Osteocyte (in vitro differentiated cells): ENCODE measurements around the gene COMMD3. TPM values are rescaled to one million over a fixed set of nuclear protein-coding genes. Genes with fewer than 3 reads are reported as not detected.
A peak's percentile ranks its signal among the peaks of the same experiment; 100 is the strongest.

Experiments used
- DNase-seq: peaks from one replicate; pipeline ENCODE4 v3.0.0; 2021; ENCODE audit warnings: mixed read lengths; ENCODE audit not compliant: unreplicated experiment; ENCODE audit errors: extremely low spot score
- H3K27ac Mint-ChIP-seq: one replicate; pipeline ENCODE4 v1.8.0; 2021; ENCODE audit warnings: mild to moderate bottlenecking, mixed read lengths; ENCODE audit not compliant: unreplicated experiment
- H3K27me3 Mint-ChIP-seq: one replicate; pipeline ENCODE4 v1.8.0; 2021; ENCODE audit warnings: mixed read lengths; ENCODE audit not compliant: unreplicated experiment
- H3K36me3 Mint-ChIP-seq: one replicate; pipeline ENCODE4 v1.8.0; 2021; ENCODE audit warnings: mixed read lengths; ENCODE audit not compliant: unreplicated experiment
- H3K4me1 Mint-ChIP-seq: one replicate; pipeline ENCODE4 v1.8.0; 2021; ENCODE audit warnings: mixed read lengths; ENCODE audit not compliant: unreplicated experiment
- H3K4me3 Mint-ChIP-seq: one replicate; pipeline ENCODE4 v1.8.0; 2021; ENCODE audit warnings: mild to moderate bottlenecking, moderate library complexity, mixed read lengths; ENCODE audit not compliant: unreplicated experiment
- H3K9me3 Mint-ChIP-seq: one replicate; pipeline ENCODE4 v1.8.0; 2021; ENCODE audit warnings: mixed read lengths; ENCODE audit not compliant: unreplicated experiment
- CTCF ChIP-seq: fragments of 200-600 bp; sonication (generic); IDR thresholded peaks from 2 replicates; pipeline ENCODE4 v1.5.0; 2021; ENCODE audit warnings: antibody characterized with exemption, mild to moderate bottlenecking, moderate library complexity
- long read RNA-seq: library from polyadenylated mRNA; unstranded; transcript quantifications from one replicate; pipeline ENCODE4 v2.0.0, GENCODE V29; 2021
- total RNA-seq: library from RNA; stranded (reverse); gene quantifications from 2 replicates; pipeline ENCODE4 v1.2.1, GENCODE V29; 2021

Gene COMMD3
- 69.1 and 69.6 TPM in 2 replicates for total RNA-seq
- long read RNA-seq, transcript COMMD3-205 (5 exons, 1,407 nt): minor isoform, 6 of 113 reads
- long read RNA-seq, transcript COMMD3-201 (8 exons, 1,342 nt): major isoform, 61 of 113 reads
- long read RNA-seq, transcript COMMD3-206 (4 exons, 1,344 nt): minor isoform, 7 of 113 reads
- long read RNA-seq, partial matches to known transcripts: 11 of 113 reads
- long read RNA-seq, other reads (novel, unspliced or antisense): 21 of 113 reads

DNA sequence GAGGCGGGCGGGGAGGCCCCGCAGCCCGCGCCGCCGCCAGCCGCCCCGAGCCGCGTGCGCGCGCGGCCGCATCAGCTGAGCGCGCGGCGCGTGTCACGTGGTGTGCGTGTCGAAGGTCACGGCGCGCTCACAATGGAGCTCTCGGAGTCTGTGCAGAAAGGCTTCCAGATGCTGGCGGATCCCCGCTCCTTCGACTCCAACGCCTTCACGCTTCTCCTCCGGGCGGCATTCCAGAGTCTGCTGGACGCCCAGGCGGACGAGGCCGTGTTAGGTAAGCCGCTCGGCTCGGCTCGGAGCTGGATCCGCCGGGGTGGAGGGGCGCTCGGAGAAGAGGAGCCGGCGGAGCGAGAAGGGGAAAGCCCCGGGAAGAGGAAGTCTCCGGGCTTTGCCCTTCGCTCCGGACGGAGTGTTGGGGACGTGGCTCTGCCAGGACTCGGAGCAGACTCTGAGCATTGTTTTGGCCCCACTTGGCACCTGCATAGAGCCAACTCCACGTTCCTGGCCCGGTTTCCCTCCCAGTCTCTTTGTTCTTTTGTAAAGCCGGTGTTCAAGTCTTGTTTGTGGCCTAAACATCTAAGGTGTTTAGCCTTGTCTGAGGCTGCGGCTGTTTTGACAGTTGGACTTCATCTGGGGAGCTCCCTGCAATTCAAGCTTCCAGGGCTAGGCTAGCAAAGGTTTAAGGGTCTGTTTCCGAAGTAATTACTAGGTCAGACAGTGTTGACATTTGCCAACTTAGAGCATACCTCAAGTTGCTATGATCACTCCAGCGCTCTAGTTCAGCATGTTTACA is at the start of gene COMMD3:
COMMD3 (plus strand) TSS at position 103 of the 790 bp plus-strand sequence; CDS start at position 133, 30 bp downstream.
- no peak for TF ChIP-seq CTCF
- H3K27me3 Mint-ChIP-seq: peaks cover 6% of the 10 kb centered on the region
- peaks cover 32% of the 10 kb centered on the region for H3K4me1 Mint-ChIP-seq
- peak within 1 kb of the TSS; percentile 93 for H3K27ac Mint-ChIP-seq
- no peaks in the 10 kb centered on the region for H3K9me3 Mint-ChIP-seq
- peak within 1 kb of the TSS; percentile 93 for H3K4me3 Mint-ChIP-seq
- DNase-seq: peak; percentile 94
- peaks cover 1% of the 10 kb centered on the region for H3K36me3 Mint-ChIP-seq

- Mint-ChIP-seq H3K27me3 (peaks cover 29% of the 10 kb centered on the region), H3K36me3 (no peaks in the 10 kb centered on the region), H3K4me3 (no peak overlapping the region), H3K4me1 (no peaks in the 10 kb centered on the region), H3K27ac (no peak overlapping the region), H3K9me3 (no peaks in the 10 kb centered on the region)
- no peak for TF ChIP-seq CTCF
- no peak for DNase-seq
These were observed 47.7 kb upstream of the COMMD3 start for GRCh38 chr10:22268503-22268902.

GRCh38 chr10:22271786-22272185 is 44.4 kb upstream of the COMMD3 start:
- no peaks in the 10 kb centered on the region for H3K36me3 Mint-ChIP-seq
- no peak for DNase-seq
- no peak overlapping the region for H3K27ac Mint-ChIP-seq
- peaks cover 5% of the 10 kb centered on the region for H3K27me3 Mint-ChIP-seq
- no peak overlapping the region for H3K4me3 Mint-ChIP-seq
- no peaks in the 10 kb centered on the region for H3K4me1 Mint-ChIP-seq
- no peaks in the 10 kb centered on the region for H3K9me3 Mint-ChIP-seq
- TF ChIP-seq CTCF: no peak

GRCh38 chr10:22278441-22278782 is 37.8 kb upstream of the COMMD3 start:
- DNase-seq: no peak
- Mint-ChIP-seq H3K36me3 (no peaks in the 10 kb centered on the region), H3K27me3 (peaks cover 20% of the 10 kb centered on the region), H3K9me3 (no peaks in the 10 kb centered on the region), H3K27ac (no peak overlapping the region), H3K4me3 (no peak overlapping the region), H3K4me1 (no peaks in the 10 kb centered on the region)
- TF ChIP-seq CTCF: no peak

DNA sequence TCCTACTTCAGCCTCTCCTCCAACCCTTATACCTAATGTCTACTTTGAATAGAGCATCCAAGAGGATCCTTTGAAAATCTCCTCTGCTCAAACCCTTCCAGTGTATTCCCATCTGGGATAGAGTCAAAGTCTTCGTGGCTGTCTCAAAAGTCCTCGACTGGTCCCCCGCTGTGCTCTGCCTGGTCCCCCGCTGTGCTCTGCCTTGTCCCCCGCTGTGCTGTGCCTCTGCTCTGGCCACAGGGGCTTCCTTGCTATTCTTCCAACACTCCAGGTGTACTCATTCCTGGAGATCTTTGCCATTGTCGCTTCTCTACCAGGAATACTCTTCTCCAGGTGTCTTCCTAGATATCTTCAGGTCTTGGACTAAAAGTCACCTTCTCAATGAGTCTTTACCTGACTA is 36.1 kb upstream of the COMMD3 start:
- Mint-ChIP-seq H3K9me3 (no peaks in the 10 kb centered on the region), H3K36me3 (no peaks in the 10 kb centered on the region), H3K4me1 (no peaks in the 10 kb centered on the region), H3K4me3 (no peak overlapping the region), H3K27me3 (peaks cover 20% of the 10 kb centered on the region), H3K27ac (no peak overlapping the region)
- DNase-seq: no peak
- no peak for TF ChIP-seq CTCF
